ENCODE results near the gene PAM. TPM values are rescaled to one million over a fixed set of nuclear protein-coding genes. Genes with fewer than 3 reads are reported as not detected.
"Not testable (repeated sequence)": the region's sequence is repeated elsewhere in the genome, so short reads cannot be mapped to it uniquely, and the experiment has no call there.

Gene PAM
- total RNA-seq, 1 experiment from 2014 or later: 60.3 TPM

GRCh38 chr5:102999191-102999590 lies 244.1 kb downstream of the PAM start:
- ChIA-PET CTCF (no interaction called here), POLR2A (no interaction called here)
- TF ChIP-seq CTCF (IDR thresholded peaks at IDR 0.05; ENCODE audit: unreplicated experiment): no peak
- no peaks in the 10 kb centered on the region for H3K9me3 Mint-ChIP-seq (ENCODE audit: unreplicated experiment)
- no TSS peak for BruUV-seq (replicated peaks)
- no peak overlapping the region for H3K4me3 Mint-ChIP-seq (ENCODE audit: unreplicated experiment)
- no peak overlapping the region for H3K27ac Mint-ChIP-seq (ENCODE audit: low read depth, unreplicated experiment)
- DNase-seq (ENCODE audit: unreplicated experiment): no peak
- H3K4me1 Mint-ChIP-seq (ENCODE audit: insufficient read depth, unreplicated experiment): no peaks in the 10 kb centered on the region
- no peaks in the 10 kb centered on the region for H3K36me3 Mint-ChIP-seq (ENCODE audit: insufficient read depth, unreplicated experiment)
- intact Hi-C loops (cut with micrococcal nuclease): no loop called here
- no peaks in the 10 kb centered on the region for H3K27me3 Mint-ChIP-seq (ENCODE audit: insufficient read depth, unreplicated experiment)

DNA sequence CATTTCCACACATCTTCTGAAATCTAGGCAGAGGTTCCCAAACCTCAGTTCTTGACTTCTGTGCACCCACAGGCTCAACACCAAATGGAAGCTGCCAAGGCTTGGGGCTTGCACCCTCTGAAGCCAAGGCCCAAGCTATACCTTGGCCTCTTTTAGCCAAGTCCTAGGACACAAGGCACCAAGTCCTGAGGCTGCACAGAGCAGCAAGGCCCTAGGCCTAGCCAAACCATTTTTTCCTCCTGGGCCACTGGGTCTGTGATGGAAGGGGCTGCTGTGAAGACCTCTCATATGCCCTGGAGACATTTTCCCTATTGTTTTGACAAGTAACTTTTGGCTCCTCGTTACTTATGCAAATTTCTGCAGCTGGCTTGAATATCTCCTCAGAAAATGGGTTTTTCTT lies 244.5 kb downstream of the PAM start:
- H3K9me3 Mint-ChIP-seq (ENCODE audit: unreplicated experiment); CTCF ChIA-PET; H3K36me3 Mint-ChIP-seq (ENCODE audit: insufficient read depth, unreplicated experiment): not testable (repeated sequence)

DNA sequence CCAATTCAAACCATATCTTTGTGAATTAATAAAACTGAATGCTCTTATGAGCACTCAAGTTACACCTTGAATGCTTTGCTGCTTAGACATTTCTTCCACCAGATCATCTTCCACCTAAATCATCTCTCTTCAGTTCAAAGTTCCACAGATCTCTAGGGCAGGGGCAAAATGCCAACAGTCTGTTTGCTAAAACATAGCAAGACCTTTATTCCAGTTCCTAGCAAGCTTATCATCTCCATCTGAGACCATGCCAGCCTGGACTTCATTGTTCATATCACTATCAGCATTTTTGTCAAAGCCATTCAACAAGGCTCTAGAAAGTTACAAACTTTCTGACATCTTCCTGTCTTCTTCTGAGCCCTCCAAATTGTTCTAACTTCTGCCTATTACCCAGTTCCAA lies 245.0 kb downstream of the PAM start:
- no peak for TF ChIP-seq CTCF (IDR thresholded peaks at IDR 0.05; ENCODE audit: unreplicated experiment)
- no peak overlapping the region for H3K27ac Mint-ChIP-seq (ENCODE audit: low read depth, unreplicated experiment)
- H3K36me3 Mint-ChIP-seq (ENCODE audit: insufficient read depth, unreplicated experiment): no peaks in the 10 kb centered on the region
- POLR2A ChIA-PET: no interaction called here
- no peak for DNase-seq (ENCODE audit: unreplicated experiment)
- no peaks in the 10 kb centered on the region for H3K9me3 Mint-ChIP-seq (ENCODE audit: unreplicated experiment)
- BruUV-seq (replicated peaks): no TSS peak
- no peak overlapping the region for H3K4me3 Mint-ChIP-seq (ENCODE audit: unreplicated experiment)
- no peaks in the 10 kb centered on the region for H3K4me1 Mint-ChIP-seq (ENCODE audit: insufficient read depth, unreplicated experiment)
- intact Hi-C loops (cut with micrococcal nuclease): no loop called here
- CTCF ChIA-PET: no interaction called here
- H3K27me3 Mint-ChIP-seq (ENCODE audit: insufficient read depth, unreplicated experiment): no peaks in the 10 kb centered on the region

More for the DNA sequence above, 244.5 kb downstream of the PAM start:
- H3K4me1 Mint-ChIP-seq (ENCODE audit: insufficient read depth, unreplicated experiment); H3K27me3 Mint-ChIP-seq (ENCODE audit: insufficient read depth, unreplicated experiment); H3K4me3 Mint-ChIP-seq (ENCODE audit: unreplicated experiment); BruUV-seq (replicated peaks); POLR2A ChIA-PET; DNase-seq (ENCODE audit: unreplicated experiment); intact Hi-C loops (cut with micrococcal nuclease); H3K27ac Mint-ChIP-seq (ENCODE audit: low read depth, unreplicated experiment): not testable (repeated sequence)

- CTCF ChIA-PET: interaction anchor here (0.6 to 1.9 kb wide), 3 partner anchors 27 to 78 kb away, joined by 3 to 6 read pairs (median 5); no protein-coding TSS in a partner anchor
Measured at GRCh38 chr5:103003872-103004271, 248.8 kb downstream of the PAM start.

More at GRCh38 chr5:103003872-103004271, 248.8 kb downstream of the PAM start:
- POLR2A ChIA-PET: interaction anchor here (0.6 kb wide), 1 partner anchor 17 kb away, joined by 3 read pairs; no protein-coding TSS in a partner anchor
- no TSS peak for BruUV-seq (replicated peaks)
- TF ChIP-seq CTCF (IDR thresholded peaks at IDR 0.05; ENCODE audit: unreplicated experiment): no peak
- Mint-ChIP-seq H3K36me3 (ENCODE audit: insufficient read depth, unreplicated experiment) (no peaks in the 10 kb centered on the region), H3K4me1 (ENCODE audit: insufficient read depth, unreplicated experiment) (no peaks in the 10 kb centered on the region), H3K4me3 (ENCODE audit: unreplicated experiment) (no peak overlapping the region), H3K27me3 (ENCODE audit: insufficient read depth, unreplicated experiment) (no peaks in the 10 kb centered on the region), H3K27ac (ENCODE audit: low read depth, unreplicated experiment) (no peak overlapping the region), H3K9me3 (ENCODE audit: unreplicated experiment) (no peaks in the 10 kb centered on the region)
- no peak for DNase-seq (ENCODE audit: unreplicated experiment)
- intact Hi-C loops (cut with micrococcal nuclease): no loop called here
